ENCODE measurements around the gene ASCC3. TPM values are rescaled to one million over a fixed set of nuclear protein-coding genes. Genes with fewer than 3 reads are reported as not detected.
"Not testable (repeated sequence)": the region's sequence is repeated elsewhere in the genome, so short reads cannot be mapped to it uniquely, and the experiment has no call there.

ASCC3 gene
- total and polyA plus RNA-seq, 7 donors, result 6.0 to 27.1 (median 22.4) TPM

DNA sequence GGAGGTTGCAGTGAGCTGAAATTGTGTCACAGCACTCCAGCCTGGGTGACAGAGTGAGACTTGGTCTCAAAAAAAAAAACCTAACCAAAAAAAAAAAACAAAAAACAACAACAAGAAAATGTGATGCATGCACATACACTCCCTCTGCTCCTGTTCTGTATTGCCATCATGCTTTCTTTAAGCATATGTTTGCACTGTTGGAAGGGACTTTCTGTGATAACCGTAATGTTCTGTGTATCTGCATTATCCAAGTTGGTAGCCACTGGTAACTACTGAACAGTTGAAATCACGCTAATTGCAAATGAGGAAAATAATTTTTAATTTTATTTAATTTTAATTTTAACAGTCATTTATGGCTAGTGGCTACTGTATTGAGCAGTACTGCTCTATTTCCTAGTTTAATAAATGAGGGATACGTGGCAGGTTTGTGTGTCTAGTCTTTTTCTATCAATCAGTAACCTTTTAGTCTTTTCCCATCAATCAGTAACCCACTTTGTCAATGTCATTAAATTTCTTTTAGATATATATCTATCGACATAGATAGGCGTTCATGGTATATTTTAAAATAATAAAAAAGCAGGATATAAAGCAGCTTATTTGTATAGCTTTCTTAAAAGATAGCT, 135.6 kb downstream of the ASCC3 start:
- TF ChIP-seq POLR2AphosphoS5 (IDR thresholded peaks at IDR 0.05), result no peak
- TF ChIP-seq EP300 (IDR thresholded peaks at IDR 0.05), result no peak
- TF ChIP-seq, protein P1, sequence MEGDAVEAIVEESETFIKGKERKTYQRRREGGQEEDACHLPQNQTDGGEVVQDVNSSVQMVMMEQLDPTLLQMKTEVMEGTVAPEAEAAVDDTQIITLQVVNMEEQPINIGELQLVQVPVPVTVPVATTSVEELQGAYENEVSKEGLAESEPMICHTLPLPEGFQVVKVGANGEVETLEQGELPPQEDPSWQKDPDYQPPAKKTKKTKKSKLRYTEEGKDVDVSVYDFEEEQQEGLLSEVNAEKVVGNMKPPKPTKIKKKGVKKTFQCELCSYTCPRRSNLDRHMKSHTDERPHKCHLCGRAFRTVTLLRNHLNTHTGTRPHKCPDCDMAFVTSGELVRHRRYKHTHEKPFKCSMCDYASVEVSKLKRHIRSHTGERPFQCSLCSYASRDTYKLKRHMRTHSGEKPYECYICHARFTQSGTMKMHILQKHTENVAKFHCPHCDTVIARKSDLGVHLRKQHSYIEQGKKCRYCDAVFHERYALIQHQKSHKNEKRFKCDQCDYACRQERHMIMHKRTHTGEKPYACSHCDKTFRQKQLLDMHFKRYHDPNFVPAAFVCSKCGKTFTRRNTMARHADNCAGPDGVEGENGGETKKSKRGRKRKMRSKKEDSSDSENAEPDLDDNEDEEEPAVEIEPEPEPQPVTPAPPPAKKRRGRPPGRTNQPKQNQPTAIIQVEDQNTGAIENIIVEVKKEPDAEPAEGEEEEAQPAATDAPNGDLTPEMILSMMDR (IDR thresholded peaks at IDR 0.05), result no peak
- TF ChIP-seq POLR2A (IDR thresholded peaks at IDR 0.05), result no peak
- no peak overlapping the region for H3K4me3 ChIP-seq
- WGBS, 2 donors, result 59 to 94% methylated on average over 5 of the region's 5 CpGs

GRCh38 chr6:100740439-100740838, 140.7 kb downstream of the ASCC3 start:
- intact Hi-C loops (cut with DNase I), result no loop called here
- Histone ChIP-seq H3K4me3 (no peak overlapping the region), H3K36me3 (peaks cover 0 to 11% (median 0%) of the 10 kb centered on the region in 4 donors), H3K27me3 (no peaks in the 10 kb centered on the region), H3K9me3 (no peaks in the 10 kb centered on the region), H3K27ac (no peak overlapping the region), H3K4me1 (no peaks in the 10 kb centered on the region)
- TF ChIP-seq POLR2AphosphoS5 (IDR thresholded peaks at IDR 0.05), result no peak
- TF ChIP-seq, protein P1 (IDR thresholded peaks at IDR 0.05), result no peak
- TF ChIP-seq POLR2A (IDR thresholded peaks at IDR 0.05), result no peak
- no peak for TF ChIP-seq EP300 (IDR thresholded peaks at IDR 0.05)
- DNase-seq, result no peak

More for the DNA sequence above, 135.6 kb downstream of the ASCC3 start:
- Histone ChIP-seq H3K36me3 (peaks cover 0 to 11% (median 0%) of the 10 kb centered on the region in 4 donors), H3K4me1 (no peaks in the 10 kb centered on the region), H3K27ac (no peak overlapping the region), H3K9me3 (no peaks in the 10 kb centered on the region), H3K27me3 (no peaks in the 10 kb centered on the region)
- no peak for DNase-seq
- intact Hi-C loops (cut with DNase I), result no loop called here

DNA sequence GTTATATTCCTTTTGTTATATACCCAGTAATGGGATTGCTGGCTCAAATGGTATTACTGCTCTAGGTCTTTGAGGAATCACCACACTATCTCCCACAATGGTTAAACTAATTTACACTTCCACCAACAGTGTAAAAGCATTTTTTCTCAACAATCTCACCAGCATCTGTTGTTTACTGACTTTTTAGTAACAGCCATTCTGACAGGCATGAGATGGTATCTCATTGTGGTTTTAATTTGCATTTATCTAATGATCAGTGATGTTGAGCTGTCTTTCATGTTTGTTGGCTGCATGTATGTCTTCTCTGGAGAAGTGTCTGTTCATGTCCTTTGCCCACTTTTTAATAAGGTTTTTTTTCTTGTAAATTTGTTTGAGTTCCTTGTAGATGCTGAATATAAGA, 143.4 kb downstream of the ASCC3 start:
- H3K9me3 ChIP-seq; H3K27me3 ChIP-seq; DNase-seq; H3K4me3 ChIP-seq; H3K4me1 ChIP-seq; intact Hi-C loops (cut with DNase I); H3K36me3 ChIP-seq; H3K27ac ChIP-seq: not testable (repeated sequence)

GRCh38 chr6:100731411-100731810, 149.7 kb downstream of the ASCC3 start:
- intact Hi-C loops (cut with DNase I), result no loop called here
- Histone ChIP-seq H3K27me3 (no peaks in the 10 kb centered on the region), H3K9me3 (no peaks in the 10 kb centered on the region), H3K4me3 (no peak overlapping the region), H3K27ac (no peak overlapping the region), H3K4me1 (peaks cover 0 to 11% (median 10%) of the 10 kb centered on the region in 4 donors), H3K36me3 (no peaks in the 10 kb centered on the region)
- DNase-seq, result no peak
- TF ChIP-seq POLR2AphosphoS5 (IDR thresholded peaks at IDR 0.05) (no peak), EP300 (IDR thresholded peaks at IDR 0.05) (no peak), POLR2A (IDR thresholded peaks at IDR 0.05) (no peak)
- TF ChIP-seq, protein P1 (IDR thresholded peaks at IDR 0.05), result no peak
- 89% methylated on average over 5 of the region's 5 CpGs for WGBS, 2 donors

- TF ChIP-seq EP300 (IDR thresholded peaks at IDR 0.05) (no peak), POLR2A (IDR thresholded peaks at IDR 0.05) (no peak), POLR2AphosphoS5 (IDR thresholded peaks at IDR 0.05) (no peak)
- TF ChIP-seq, protein P1 (IDR thresholded peaks at IDR 0.05), result no peak
- intact Hi-C loops (cut with DNase I), result no loop called here
- 73 to 79% methylated on average over 7 of the region's 7 CpGs for WGBS, 2 donors
- Histone ChIP-seq H3K9me3 (no peaks in the 10 kb centered on the region), H3K36me3 (no peaks in the 10 kb centered on the region), H3K4me1 (peaks cover 0 to 11% (median 10%) of the 10 kb centered on the region in 4 donors), H3K27ac (no peak overlapping the region), H3K27me3 (no peaks in the 10 kb centered on the region), H3K4me3 (no peak overlapping the region)
- DNase-seq, result no peak
These were observed 150.8 kb downstream of the ASCC3 start for GRCh38 chr6:100730001-100730980.
